ENCODE data around the gene KRT32. TPM values are rescaled to one million over a fixed set of nuclear protein-coding genes. Genes with fewer than 3 reads are reported as not detected.

KRT32 gene
- total RNA-seq, 1 experiment from 2014 or later: 1.5 TPM

DNA sequence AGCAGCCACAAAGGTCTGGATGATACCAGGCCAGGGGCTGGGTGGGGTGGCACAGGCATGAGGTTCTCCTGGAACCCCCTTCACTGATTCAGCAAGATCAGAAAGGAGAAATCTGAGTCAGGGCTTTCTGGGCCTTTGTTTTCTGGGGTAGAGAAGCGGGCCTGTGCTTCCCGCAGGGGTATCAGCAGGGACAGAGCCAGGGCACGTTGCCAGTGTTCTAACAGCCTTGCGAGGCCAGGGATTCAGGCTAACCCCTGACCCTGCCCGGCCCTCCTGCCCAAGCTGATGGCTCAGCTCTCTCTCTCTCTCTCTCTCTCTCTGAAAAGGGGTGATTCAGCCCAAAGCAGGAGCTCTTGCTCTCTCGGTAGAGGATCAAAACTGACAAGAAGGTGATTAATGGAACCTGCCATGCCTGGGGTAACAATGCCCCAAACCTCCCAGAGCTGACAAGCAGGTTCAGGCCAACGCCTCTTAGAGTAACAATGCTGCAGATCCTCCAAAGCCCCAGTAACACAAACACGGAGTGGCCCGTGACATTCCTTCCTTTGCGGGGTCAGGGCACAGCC, 40.2 kb upstream of the KRT32 start:
- Histone ChIP-seq H3K36me3 (ENCODE audit: low read depth, low read length) (no peaks in the 10 kb centered on the region), H3F3A (ENCODE audit: low read length, unreplicated experiment) (no peaks in the 10 kb centered on the region), H3K9me2 (replicated peaks; ENCODE audit: low read length) (no peaks in the 10 kb centered on the region), H3K79me2 (ENCODE audit: low read length) (no peaks in the 10 kb centered on the region), H3K9ac (ENCODE audit: low read length) (no peak overlapping the region), H3K27ac (ENCODE audit: low read length) (no peak overlapping the region), H3K9me3 (ENCODE audit: low read length) (no peaks in the 10 kb centered on the region), H4K20me1 (ENCODE audit: low read length) (no peaks in the 10 kb centered on the region), H3K4me3 (ENCODE audit: low read length) (no peak overlapping the region), H2AFZ (ENCODE audit: low read length) (no peak overlapping the region), H3K4me1 (ENCODE audit: insufficient read depth, low read length) (peaks cover 13% of the 10 kb centered on the region), H3K4me2 (ENCODE audit: low read length) (no peak overlapping the region), H3K27me3 (ENCODE audit: low read length) (no peaks in the 10 kb centered on the region)
- ChIA-PET POLR2A (ENCODE audit: unreplicated experiment) (no interaction called here), CTCF (no interaction called here)
- intact Hi-C loops (cut with micrococcal nuclease): no loop called here
- BruUV-seq (replicated peaks): no TSS peak
- TF ChIP-seq CTCF (conservative IDR thresholded peaks at IDR 0.05; ENCODE audit: low read depth, low read length) (no peak), EZH2phosphoT487 (IDR thresholded peaks at IDR 0.05; ENCODE audit: borderline replicate concordance, low read length) (no peak), EZH2 (IDR thresholded peaks at IDR 0.05; ENCODE audit: low read length, unreplicated experiment) (no peak)
- no peak for ATAC-seq
- DNase-seq: no peak

GRCh38 chr17:41505809-41506767, 38.9 kb upstream of the KRT32 start:
- H3K9ac ChIP-seq (ENCODE audit: low read length): no peak overlapping the region
- H3K9me2 ChIP-seq (replicated peaks; ENCODE audit: low read length): no peaks in the 10 kb centered on the region
- H3K36me3 ChIP-seq (ENCODE audit: low read depth, low read length): no peaks in the 10 kb centered on the region
- CTCF ChIA-PET: no interaction called here
- no peaks in the 10 kb centered on the region for H3K27me3 ChIP-seq (ENCODE audit: low read length)
- H3F3A ChIP-seq (ENCODE audit: low read length, unreplicated experiment): no peaks in the 10 kb centered on the region
- BruUV-seq (replicated peaks): no TSS peak
- H4K20me1 ChIP-seq (ENCODE audit: low read length): no peaks in the 10 kb centered on the region
- H3K9me3 ChIP-seq (ENCODE audit: low read length): no peaks in the 10 kb centered on the region
- H3K27ac ChIP-seq (ENCODE audit: low read length): no peak overlapping the region
- POLR2A ChIA-PET (ENCODE audit: unreplicated experiment): interaction anchor here (0.7 kb wide), 1 partner anchor 24 kb away, joined by 3 read pairs; no protein-coding TSS in a partner anchor
- H3K4me1 ChIP-seq (ENCODE audit: insufficient read depth, low read length): peaks cover 10% of the 10 kb centered on the region
- H3K4me3 ChIP-seq (ENCODE audit: low read length): no peak overlapping the region
- DNase-seq (no peak), ATAC-seq (no peak)
- no peak overlapping the region for H2AFZ ChIP-seq (ENCODE audit: low read length)
- no peak overlapping the region for H3K4me2 ChIP-seq (ENCODE audit: low read length)
- H3K79me2 ChIP-seq (ENCODE audit: low read length): no peaks in the 10 kb centered on the region
- intact Hi-C loops (cut with micrococcal nuclease): no loop called here
- TF ChIP-seq EZH2 (IDR thresholded peaks at IDR 0.05; ENCODE audit: low read length, unreplicated experiment) (no peak), EZH2phosphoT487 (IDR thresholded peaks at IDR 0.05; ENCODE audit: borderline replicate concordance, low read length) (no peak), CTCF (conservative IDR thresholded peaks at IDR 0.05; ENCODE audit: low read depth, low read length) (no peak)
